ENCODE data around the gene MAGEA11.
"Not testable (repeated sequence)": the region's sequence is repeated elsewhere in the genome, so short reads cannot be mapped to it uniquely, and the experiment has no call there.

GRCh38 chrX:149746390-149747007, 34.6 kb downstream of the MAGEA11 start:
- not testable (repeated sequence) for TF ChIP-seq JUN (IDR thresholded peaks at IDR 0.05; ENCODE audit: low read depth, low read length); ZNF274 (IDR thresholded peaks at IDR 0.05; ENCODE audit: borderline replicate concordance, extremely low read depth, low read length); RNF2 (IDR thresholded peaks at IDR 0.05; ENCODE audit: borderline replicate concordance, low read depth, low read length, missing control alignments, poor library complexity, severe bottlenecking); CTCF (IDR thresholded peaks at IDR 0.05; ENCODE audit: control extremely low read depth in 1 of 3, insufficient read depth in 1 of 3, low read depth in 1 of 3, low read length in 3 of 3); GABPA (IDR thresholded peaks at IDR 0.05; ENCODE audit: borderline replicate concordance, insufficient read depth, low read length); CHD2 (IDR thresholded peaks at IDR 0.05; ENCODE audit: low read length); EZH2 (IDR thresholded peaks at IDR 0.05; ENCODE audit: low read depth, low read length, severe bottlenecking); GTF2F1 (IDR thresholded peaks at IDR 0.05; ENCODE audit: borderline replicate concordance, low read depth, low read length); NRF1 (IDR thresholded peaks at IDR 0.05; ENCODE audit: low read depth, low read length); RFX5 (IDR thresholded peaks at IDR 0.05; ENCODE audit: borderline replicate concordance, low read depth, low read length)
